ENCODE results near the gene FBXW7.

FBXW7 gene

DNA sequence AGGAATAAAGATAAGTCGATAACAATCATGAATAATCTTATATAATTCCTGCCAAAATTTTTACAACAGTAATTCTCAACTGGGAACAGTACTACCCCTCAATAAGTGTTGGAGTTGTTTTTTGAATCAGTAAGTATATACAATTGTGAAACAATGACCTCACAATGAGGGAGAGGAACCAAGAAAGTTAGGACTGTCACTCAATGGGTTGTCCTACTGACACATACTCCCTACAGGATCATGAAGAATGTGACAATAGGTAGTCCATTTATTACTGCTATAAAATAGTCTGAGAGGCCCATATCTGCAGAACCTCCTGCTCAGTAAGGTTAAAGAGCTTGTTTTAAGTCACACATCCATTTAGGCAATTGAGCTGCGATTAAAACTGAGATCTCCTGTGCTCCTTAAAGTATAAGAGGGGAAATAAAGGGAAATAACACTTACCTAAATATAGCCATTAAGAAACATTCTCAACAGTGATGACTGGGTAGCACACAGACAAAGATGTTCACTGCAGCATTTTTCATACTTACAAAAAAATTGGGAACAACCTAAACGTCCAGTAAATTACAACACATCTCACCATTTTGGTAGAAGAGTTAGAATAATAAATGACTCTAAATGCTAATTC, 26.2 kb downstream of the FBXW7 start:
- DNase-seq = no peak

DNA sequence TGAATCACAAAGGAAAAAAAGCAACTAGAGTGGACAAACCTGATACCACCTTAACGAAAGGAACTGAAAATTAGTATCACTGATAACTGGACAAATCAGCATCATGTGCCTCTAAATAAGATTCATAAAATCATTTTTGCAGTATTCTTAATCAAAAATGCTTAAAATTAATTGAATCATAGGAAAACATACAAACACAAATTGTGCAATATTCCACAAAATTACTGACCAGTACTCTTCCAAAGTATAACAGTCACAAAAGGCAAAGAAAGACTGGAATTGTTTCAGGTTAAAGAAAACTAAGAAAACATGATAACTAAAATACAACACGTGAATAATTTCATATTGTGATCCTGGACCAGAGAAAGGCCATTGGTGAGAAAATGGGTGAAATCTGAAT, 27.1 kb downstream of the FBXW7 start:
- no peak for DNase-seq

DNA sequence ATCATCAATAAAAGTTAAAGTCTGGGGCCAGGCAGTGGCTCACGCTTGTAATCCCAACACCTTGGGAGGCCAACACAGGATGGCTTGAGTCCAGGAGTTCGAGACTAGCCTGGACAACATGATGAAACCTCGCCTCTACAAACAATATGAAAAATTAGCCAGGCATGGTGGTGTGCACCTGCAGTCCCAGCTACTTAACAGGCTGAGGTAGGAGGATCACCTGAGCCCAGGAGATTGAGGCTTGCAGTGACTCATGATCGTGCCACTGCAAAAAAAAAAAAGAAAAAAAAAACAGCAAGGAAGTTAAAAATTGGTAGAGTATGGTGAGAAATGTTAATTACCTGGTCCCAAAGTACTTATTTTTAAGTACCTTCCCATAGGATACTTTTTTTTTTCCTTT, 27.5 kb downstream of the FBXW7 start:
- peak; percentile 13 for DNase-seq

DNA sequence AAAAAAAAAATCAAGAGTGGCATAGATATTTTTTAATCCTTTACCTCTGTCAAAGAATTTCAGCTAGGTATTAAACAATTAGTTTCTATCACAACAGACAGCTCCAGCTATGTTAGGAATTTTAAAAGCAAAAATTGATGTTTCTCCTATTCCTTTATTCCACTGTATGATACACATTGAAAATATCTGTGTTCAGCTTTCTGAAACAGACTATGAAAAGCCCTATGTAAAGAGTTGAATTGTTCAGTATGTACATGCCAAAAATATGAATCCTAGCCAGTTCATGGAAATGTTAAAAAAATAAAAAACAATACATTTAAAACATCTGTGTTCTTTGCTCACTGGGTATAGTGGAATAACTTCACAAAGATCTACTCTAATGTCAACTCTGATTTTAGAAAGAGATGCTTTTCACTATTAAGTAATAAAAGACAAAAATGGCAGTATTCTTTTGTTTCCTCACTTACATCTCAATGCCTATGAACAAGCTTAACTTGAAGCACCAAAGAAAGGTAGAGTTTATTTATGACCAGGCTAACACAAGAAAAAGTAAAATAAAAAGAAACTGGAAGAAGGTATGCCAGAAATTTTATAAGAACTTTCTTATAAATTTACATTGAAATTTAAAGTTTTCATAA, 32.1 kb downstream of the FBXW7 start:
- no peak for DNase-seq

DNA sequence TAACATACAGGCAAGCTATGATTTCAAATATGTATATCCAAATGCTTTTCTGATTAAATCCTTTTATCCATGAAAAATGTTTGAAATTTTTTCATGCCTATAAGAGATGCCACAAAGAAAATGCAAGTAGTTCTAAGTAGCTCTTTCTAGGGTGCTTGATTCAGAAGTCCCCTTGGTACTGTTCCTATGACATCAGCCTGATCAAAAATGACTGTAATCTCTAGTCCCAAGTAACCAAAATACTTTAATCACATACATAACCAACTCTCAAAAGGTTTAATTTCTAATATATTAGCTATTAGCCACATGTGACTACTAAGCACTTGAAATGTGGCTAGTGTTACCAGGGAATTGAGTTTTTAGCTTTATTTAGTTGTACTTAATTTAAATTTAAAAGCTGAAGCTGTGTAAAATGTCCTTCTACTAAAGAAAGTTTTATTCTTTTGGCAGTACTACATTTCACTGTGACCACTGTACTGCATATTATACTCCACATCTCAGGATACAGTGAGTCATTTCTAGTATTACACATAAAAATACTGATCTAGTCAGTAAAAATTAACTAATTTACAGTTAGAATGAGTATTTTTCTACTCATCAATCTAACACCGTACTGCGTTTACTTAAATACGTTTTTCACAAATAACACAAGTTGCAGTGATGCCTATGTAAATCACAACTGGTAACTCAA, 33.9 kb downstream of the FBXW7 start:
- DNase-seq = no peak

DNA sequence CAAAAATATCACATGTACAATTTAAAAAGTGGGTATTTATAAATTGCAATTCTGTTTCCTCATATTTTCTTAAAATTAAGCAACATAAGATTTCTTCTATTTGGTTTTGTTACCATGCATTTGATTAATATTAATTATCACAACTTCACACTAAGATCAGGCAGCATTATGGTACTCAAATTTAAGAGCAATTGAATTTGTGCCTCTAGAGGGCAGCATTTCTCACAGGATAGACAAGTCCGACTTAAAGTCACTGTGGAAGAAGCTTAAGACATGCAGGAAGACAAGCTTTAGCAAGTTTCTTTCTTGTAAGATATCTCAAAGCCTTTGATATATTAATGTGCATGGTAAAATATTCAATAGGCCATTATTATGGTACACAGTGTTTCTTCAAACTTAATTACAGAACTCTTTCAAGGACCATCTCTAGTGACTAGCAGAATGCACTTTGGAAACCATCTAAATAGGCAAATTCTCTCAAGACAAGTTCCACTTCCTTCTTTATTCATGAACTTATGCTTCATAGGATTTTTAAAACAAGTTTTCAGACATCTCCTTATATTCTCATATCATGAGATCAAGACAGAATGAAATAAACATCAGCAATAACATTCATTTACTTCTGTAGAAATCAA, 35.0 kb downstream of the FBXW7 start:
- DNase-seq = peak; percentile 76

DNA sequence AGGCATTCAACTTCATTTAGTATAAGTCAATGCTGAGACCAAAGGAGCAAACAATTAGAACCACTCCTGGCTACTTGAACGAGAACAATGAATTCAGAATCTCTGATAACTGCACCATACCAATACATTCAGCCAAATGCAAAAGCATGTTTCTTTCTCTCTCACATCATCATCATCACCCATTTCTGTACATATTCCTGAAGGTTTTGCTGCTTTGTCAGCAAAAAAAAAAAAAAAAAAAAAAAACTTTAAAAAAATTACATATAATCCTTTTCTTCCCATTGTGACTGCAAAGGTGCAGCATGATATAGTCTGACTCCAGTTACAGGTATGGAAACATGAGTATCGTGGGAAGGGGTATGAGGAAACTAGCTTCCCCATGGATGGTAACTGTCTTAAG, 35.6 kb downstream of the FBXW7 start:
- no peak for DNase-seq

DNA sequence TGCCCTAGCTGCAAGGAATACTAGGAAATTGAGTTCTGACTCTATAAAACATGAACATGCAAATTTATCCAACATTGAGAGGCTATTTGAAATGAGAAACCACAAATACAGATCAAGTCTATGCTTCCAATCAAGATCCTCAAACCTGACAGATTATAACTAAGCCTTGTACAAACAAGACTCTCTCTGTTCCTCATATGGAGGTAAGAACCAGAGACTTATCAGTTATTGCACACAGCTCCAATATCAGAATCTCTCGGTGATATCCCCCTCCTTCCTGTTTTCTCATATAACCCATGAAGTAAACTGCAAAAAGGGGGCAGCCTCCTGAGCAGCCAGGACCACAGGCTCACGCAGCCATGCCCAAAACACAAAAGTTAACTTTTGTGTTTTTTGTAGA, 36.5 kb downstream of the FBXW7 start:
- DNase-seq = no peak

DNA sequence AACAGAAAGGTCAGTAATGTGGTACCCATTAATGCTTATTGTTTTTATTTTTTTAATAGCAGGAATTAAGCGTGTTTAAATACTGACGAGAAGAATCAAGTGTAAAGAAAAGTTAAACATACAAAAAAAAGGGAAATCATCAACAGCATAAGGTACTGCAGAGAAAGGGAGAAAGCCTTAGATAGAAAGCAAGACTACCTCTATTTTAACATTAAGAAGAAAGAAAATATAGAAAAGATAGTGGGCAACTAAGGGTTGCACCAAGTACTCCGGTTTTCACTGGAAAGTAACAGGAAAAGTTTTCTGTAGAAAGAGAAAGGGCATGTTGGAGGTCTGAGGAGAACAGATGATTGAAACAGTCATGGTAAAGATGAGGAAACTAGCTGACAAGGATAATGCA, 41.9 kb downstream of the FBXW7 start:
- DNase-seq = no peak

DNA sequence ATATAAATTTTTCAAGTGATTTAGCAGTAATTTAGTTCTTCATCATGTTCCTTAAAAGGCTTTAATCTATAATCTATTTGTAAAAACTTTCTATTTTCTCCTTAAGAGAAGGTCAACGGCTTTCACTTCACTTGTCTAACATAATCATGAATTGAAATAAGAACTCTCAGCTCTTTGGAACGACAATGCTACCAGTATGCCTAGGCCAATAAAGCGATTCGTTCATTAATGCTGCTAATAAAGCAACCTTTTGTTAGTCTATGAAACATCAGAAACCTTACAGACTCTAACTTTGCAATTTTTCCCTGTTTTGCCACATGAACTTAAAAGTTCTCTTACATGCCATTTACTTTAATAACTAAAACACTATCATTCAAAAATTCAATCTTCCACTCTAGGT, 47.6 kb downstream of the FBXW7 start:
- no peak for DNase-seq

DNA sequence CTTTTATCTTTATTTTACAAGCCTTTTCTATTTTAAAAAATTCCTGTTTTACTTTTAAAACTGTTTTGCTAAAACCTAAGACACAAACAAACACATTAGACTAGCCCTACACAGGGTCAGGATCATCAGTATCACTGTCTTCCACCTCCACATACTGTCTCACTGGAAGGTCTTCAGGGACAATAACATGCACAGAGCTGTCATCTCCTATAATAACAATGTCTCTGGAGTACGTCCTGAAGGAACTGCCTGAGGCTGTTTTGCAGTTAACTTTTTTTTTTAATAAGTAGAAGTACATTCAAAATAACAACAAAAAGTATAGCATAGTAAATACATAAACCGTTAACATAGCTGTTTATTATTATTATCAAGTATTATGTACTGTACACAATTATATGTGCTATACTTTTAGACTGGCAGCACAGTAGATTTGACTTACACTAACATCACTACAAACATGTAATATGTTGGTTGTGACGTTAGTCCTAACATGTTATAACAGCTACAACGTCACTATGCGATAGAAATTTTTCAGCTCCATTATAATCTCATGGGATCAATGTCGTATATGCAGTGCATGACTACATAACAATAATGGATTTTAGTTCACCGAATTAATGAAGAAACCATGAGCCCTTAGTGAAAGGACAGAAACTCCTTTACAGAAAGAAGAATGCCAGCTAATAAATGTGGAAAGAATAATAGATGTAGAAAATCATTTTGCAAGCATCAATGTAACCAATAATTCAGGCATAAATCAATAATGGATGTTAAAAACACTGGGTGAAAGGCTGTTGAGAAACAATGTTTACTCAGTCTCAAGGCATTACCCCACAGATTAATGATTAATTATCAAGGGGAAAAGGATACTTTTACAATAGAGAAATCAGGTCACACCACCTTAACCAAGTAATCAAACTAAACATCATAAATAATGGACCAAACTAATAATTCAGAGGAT, 49.2 kb downstream of the FBXW7 start:
- DNase-seq = no peak

DNA sequence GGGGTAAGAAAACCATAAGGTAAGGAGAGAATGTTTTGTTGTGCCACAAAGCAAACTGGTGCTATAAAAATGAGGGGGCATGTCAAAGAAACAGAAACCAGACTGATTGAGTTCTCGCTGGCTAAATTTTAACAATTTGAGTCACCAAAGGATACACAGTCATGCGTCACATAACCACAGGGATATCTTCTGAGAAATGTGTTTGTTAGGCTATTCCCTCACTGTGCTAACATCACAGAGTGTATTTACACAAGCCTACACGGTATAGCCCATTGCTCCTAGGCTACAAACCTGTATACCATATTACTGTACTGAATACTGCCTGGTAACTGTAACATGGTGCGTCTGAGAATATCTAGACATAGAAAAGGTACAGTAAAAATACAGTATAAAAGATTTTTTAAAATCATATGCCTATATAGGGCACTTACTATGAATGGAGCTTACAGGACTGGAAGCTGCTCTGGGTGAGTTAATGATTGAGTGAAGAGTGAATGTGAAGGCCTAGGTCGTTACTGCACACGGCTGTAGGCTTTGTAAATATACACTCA, 50.1 kb downstream of the FBXW7 start:
- peak; percentile 7 for DNase-seq

DNA sequence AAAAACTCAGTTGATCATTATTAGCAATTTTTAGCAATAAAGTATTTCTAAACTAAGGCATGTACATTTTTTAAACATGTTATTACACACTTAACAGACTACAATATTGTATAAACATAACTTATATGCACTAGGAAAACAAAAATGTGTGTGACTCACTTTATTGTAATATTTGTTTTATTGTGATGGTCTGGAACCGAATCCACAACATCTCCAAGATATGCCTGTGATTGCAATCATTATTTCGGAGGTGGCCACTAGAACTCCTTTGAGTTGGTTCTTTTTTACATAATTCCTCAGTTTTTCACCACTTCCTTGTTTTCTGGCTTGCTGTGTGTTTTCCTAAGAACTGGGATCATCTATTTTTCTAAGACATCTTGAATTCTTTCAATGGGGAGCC, 53.7 kb downstream of the FBXW7 start:
- DNase-seq = no peak

DNA sequence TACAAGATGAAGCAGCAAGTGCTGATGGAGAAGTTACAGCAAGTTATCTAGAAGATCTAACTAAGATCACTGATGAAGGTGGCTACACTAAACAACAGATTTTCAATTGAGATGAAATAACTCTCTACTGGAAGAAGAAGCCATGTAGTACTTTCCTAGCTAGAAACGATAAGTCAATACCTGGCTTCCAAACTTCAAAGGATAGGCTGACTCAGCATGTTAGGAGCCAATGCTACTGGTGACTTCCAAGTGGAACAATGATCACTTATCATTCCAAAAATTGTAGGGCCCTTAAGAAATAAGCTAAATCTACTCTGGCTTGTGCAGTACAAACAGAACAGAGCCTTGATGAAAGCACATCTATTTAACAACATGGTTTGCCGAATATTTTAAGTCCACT, 55.0 kb downstream of the FBXW7 start:
- DNase-seq = no peak

DNA sequence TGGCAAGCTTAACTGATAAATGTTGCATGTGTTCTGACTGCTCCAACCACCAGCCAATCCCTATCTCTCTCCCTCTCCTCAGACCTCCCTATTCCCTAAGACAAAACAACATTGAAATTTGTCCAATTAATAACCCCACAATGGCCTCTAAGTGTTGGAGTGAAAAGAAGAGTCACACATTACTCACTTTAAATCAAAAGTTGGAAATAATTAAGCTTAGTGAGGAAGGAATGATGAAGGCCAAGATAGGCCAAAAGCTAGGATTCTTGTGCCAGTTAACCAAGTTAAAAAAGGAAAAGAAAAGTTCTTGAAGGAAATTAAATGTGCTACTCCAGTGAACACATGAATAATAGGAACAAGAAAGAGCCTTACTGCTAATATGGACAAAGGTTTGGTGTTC, 55.6 kb downstream of the FBXW7 start:
- no peak for DNase-seq

DNA sequence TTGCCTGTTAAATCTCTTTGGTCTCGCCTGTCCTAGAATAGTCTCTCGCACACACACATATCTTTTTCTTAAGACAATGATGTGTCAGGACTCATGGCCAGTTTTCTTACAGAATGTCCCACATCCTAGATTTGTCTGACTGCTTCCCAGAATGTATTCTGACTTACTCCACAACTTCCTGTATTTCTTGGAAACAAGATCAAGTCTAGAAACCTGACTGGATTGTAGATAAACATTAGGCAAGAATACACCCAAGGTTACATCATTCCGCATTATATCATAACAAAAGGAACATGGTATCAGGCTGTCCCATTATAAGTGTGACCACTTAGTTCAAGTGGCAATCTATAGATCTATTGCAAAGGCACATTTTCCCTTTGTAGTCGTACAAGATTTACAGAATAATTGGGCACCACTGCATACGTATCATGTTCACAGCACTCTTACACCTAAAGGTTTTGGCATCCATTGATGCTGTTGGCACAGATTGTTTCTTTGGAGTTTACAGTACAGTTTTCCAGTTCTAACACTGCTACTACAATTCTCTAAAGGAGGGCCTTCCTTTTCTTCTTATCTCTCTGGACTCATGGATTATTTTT, 56.4 kb downstream of the FBXW7 start:
- DNase-seq = no peak

DNA sequence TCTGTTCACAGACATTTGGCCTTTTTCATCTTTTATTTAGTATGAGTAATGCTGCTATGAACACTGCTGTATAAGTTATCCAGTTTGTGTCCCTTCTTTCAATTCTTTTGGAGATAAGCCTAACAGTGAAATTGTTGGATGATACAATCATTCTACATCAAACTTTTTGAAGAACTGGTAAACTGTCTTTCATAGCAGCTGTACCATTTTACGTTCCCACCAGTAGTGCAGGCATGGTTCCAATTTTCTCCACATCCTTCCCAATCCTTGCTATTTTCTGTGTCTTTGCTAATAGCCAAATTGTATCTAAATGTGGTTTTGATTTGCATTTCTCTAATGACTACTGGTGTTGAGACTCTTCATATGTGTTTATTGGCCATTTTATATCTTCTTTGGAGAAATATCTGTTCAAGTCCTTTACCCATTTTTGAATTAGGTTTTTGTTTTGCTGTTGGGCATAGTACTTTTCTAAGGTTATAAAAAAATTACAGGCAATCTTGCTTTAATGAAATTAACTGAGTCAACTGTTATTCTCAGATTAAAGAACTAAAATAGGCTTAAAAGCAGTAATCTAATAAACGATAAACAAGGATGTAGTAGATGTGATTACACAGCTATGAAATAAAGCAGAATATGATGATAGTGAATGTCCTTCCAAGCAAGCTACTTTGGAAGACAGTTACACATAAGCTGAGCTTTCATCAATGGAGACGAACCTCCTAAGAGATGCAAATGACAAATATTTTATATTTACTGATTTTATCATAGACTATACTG, 57.2 kb downstream of the FBXW7 start:
- DNase-seq = no peak

DNA sequence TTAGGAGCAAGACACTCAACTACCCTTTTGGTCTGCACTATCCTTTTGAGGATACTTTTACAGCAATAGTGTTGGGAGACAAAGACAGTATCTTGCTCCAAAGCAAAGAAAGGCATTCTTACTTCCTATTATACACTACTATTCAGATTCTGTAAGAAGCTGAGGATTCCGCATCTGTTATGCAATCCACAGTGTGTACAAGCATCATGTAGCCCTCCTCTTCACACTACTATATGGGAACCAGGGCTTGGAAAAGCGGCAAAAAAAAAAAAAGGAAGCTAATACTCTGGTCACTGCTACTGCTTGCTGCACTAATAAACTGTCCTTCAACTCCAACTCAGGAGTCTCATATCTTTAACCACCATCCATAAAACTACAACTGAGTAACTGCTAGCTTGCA, 59.1 kb downstream of the FBXW7 start:
- no peak for DNase-seq

DNA sequence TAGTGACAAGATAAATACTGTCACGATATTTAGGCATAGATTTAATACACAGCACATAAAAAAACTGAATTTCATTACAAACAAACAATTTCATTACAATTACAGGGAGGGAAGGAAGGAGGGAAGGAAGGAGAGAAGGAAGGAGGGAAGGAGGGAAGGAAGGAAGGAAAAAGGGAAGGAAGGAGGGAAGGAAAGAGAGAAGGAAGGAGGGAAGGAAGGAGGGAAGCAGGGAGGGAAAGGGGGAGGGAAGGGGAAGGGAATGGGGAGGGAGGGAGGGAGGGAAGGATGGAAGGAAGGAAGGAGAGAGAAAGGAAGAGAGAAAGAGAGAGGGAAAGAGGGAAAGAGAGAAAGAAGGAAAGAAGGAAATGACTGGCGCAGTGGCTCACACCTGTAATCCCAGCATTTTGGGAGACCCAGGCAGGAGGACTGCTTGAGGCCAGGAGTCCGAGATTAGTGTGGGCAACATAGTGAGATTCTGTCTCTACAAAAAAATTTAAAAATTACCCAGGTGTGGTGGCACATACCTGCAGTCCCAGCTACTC, 64.6 kb downstream of the FBXW7 start:
- DNase-seq = no peak

DNA sequence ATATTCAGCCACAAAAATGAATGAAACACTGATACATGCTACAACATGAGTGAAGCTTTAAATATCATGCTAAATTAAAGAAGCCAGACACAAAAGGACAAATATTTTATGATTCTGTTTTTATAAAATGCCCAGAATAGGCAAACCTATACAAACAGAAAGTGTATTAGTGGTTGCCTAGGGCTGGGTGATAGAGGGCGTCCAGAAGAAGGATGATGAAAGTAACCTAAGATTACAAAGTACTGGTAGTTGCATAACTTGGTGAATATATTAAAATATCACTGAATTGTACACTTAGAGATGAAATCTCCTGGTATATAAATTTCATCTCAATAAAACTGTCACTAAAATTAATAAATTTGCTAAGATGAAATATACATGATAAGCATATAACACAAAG, 67.5 kb downstream of the FBXW7 start:
- DNase-seq = no peak

DNA sequence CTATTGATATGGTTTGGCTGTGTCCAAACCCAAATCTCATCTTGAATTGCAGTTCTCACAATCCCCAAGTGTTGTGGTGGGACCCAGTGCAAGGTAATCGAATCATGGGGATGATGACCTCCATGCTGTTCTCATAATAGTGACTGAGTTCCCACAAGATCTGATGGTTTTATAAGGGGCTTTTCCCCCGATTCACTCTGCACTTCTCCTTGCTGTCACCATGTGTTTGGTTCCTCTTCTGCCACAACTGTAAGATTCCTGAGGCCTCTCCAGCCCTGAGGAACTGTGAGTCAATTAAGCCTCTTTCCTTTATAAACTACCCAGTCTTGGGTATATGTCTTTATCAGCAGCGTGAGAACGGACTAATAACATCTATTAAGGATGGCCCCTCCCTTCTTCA, 68.8 kb downstream of the FBXW7 start:
- no peak for DNase-seq

Data from CD4-positive, alpha-beta T cell treated with Interleukin-17A for 4 hours (primary cell).